Progenitor cell of endocrine pancreas (in vitro differentiated cells): Measurements from ENCODE around the gene KCNMA1. TPM values are rescaled to one million over a fixed set of nuclear protein-coding genes. Genes with fewer than 3 reads are reported as not detected.

Experiments used
- DNase-seq: peaks from one replicate; pipeline ENCODE4 v3.0.0; 2021; ENCODE audit warnings: low spot score; ENCODE audit not compliant: unreplicated experiment
- H3K27ac Mint-ChIP-seq: 2 replicates; pipeline ENCODE4 v1.8.0; 2021; ENCODE audit warnings: mild to moderate bottlenecking, moderate library complexity, mixed read lengths
- H3K27me3 Mint-ChIP-seq: 2 replicates; pipeline ENCODE4 v1.8.0; 2021; ENCODE audit warnings: mixed read lengths
- H3K36me3 Mint-ChIP-seq: 2 replicates; pipeline ENCODE4 v1.8.0; 2022; ENCODE audit warnings: mixed read lengths; ENCODE audit not compliant: insufficient read depth
- H3K4me1 Mint-ChIP-seq: 2 replicates; pipeline ENCODE4 v1.8.0; 2021; ENCODE audit warnings: low read depth, mixed read lengths
- H3K4me3 Mint-ChIP-seq: 2 replicates; pipeline ENCODE4 v1.8.0; 2021; ENCODE audit warnings: low read depth, mild to moderate bottlenecking, moderate library complexity, mixed read lengths
- H3K9me3 Mint-ChIP-seq: 2 replicates; pipeline ENCODE4 v1.8.0; 2021; ENCODE audit warnings: low read depth, mixed read lengths
- total RNA-seq: library from RNA; stranded (reverse); gene quantifications from 2 replicates; pipeline ENCODE4 v1.2.1, GENCODE V29; 2021
- TF ChIP-seq, protein P1 (sequence below): fragments of 200-600 bp; sonication (generic); IDR thresholded peaks from one replicate; pipeline ENCODE4 v1.5.0; 2021; ENCODE audit warnings: antibody characterized with exemption, mild to moderate bottlenecking; ENCODE audit not compliant: unreplicated experiment

Gene KCNMA1
- total RNA-seq, 1 donor from 2014 or later = 5.8 TPM

DNA sequence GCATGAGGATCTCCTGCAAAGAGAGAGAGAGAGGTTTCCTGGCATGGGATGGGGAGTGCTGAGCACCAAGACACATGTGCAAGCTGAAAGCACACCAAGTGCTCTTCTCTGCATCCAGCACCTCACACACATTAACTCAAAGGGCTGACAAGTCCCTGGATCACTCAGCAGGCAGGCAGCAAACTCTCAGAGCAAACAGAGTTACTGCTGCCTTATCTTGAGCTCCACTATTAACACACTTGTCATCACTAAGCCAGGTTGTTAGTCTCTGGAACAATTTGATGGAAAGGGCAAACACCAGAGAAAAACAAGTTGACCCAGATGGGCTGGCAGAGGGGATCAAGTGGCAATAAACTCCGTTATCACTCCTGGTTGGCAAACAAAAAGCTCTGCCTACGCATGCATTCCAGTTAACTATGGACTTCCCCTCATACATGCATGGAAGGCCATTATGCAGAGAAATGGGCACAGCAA, 349.9 kb downstream of the KCNMA1 start:
- Mint-ChIP-seq H3K27me3 (peaks cover 66% of the 10 kb centered on the region), H3K27ac (peak overlapping the region; percentile 64), H3K4me3 (peak overlapping the region; percentile 22), H3K9me3 (no peaks in the 10 kb centered on the region), H3K4me1 (peaks cover 66% of the 10 kb centered on the region), H3K36me3 (no peaks in the 10 kb centered on the region)
- DNase-seq = no peak
- TF ChIP-seq, protein P1, sequence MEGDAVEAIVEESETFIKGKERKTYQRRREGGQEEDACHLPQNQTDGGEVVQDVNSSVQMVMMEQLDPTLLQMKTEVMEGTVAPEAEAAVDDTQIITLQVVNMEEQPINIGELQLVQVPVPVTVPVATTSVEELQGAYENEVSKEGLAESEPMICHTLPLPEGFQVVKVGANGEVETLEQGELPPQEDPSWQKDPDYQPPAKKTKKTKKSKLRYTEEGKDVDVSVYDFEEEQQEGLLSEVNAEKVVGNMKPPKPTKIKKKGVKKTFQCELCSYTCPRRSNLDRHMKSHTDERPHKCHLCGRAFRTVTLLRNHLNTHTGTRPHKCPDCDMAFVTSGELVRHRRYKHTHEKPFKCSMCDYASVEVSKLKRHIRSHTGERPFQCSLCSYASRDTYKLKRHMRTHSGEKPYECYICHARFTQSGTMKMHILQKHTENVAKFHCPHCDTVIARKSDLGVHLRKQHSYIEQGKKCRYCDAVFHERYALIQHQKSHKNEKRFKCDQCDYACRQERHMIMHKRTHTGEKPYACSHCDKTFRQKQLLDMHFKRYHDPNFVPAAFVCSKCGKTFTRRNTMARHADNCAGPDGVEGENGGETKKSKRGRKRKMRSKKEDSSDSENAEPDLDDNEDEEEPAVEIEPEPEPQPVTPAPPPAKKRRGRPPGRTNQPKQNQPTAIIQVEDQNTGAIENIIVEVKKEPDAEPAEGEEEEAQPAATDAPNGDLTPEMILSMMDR = no peak

DNA sequence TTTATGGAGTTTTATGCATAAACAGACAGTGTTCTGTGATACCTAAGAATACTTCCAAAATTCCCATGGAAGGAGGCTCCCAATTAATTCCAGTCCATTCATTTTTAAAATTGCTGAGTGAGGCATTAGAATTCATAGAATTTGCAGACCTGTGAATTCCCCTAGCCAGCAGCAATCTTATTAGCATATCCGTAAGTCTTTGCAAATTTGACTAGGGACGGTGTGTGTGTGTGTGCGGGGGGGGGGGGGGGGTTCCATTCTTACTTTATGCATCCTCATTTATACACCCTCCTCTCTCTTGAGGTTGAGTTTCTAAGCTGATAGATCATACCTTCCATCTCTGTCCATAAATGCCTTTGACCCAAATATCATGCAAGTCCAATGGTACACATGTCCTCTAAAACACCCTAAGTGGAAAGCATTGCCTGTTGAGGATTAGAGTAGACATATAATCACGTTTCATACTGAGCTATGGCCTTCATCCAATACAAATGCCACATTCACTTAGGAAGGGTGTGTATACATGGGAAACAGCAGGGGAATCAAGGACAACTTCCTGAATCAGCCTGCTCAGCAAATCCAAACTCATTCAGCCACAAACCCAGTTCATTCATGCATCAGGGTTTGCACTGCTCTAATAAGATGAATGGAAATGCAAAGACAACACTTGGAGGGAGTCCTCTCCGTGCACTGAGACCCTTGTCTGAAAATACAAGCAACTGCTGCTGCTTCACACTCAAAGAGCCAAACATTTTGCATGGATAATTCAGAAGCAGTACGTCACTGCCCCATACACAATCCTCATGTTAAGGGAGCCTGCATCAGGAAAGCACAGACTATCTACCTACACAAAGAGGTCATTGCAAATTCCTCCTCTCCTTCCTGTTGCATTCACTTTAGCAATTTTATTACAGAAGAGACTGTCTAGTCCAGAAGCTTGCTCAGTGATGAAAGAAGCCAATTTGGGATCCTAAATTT, 350.8 kb downstream of the KCNMA1 start:
- Mint-ChIP-seq H3K27ac (no peak overlapping the region), H3K9me3 (no peaks in the 10 kb centered on the region), H3K36me3 (no peaks in the 10 kb centered on the region), H3K27me3 (peaks cover 63% of the 10 kb centered on the region), H3K4me1 (peaks cover 68% of the 10 kb centered on the region), H3K4me3 (no peak overlapping the region)
- TF ChIP-seq, protein P1 = no peak
- no peak for DNase-seq

DNA sequence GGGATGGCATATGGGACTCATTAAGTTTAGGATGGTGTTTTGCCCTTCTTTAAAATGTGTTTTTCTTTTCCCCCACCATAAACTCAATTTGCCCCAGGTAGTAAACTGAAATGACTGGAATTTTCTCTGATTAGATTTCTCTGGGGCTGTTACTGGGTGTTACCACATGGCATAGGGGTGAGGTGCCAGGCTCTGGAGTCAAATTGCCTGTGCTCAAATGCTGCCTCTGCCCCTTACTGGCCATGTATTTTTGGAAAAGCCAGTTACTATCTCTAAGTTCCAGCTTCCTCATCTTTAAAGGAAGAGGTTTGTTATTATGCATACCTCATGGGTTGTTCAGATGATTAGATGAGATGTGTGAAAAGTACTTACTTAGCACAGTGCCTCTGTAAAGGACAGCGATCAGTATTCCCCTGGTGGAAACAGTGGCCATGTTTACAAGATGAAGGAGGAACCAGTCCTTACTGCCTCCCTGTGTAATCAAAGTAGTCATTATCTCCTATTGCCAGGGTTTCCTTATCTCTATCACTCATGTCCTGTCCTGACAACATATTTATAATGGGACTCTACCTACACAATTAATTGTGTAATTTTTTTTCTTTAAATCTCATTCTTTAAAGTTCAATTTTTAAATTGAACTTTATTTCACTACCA, 352.0 kb downstream of the KCNMA1 start:
- DNase-seq = no peak
- Mint-ChIP-seq H3K4me3 (no peak overlapping the region), H3K36me3 (no peaks in the 10 kb centered on the region), H3K4me1 (peaks cover 57% of the 10 kb centered on the region), H3K27ac (no peak overlapping the region), H3K27me3 (peaks cover 60% of the 10 kb centered on the region), H3K9me3 (no peaks in the 10 kb centered on the region)
- TF ChIP-seq, protein P1 = no peak

DNA sequence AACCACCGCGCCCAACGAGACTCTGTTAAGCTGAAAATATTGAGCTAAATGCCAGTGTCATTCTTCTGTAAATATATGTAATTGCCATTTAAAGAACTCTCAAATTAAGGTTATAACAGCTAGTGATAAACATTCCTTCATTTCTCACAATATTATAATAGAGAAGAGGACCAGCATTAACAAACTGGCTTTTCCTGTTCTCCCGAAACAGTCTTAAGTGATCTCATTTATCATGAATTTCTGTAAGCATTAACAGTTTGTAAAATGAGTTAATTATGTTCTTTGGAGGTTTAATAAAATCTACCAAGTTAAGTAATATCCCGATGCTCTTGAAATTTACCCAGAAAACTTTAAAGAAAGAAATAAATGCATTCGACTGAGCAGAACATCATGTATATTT, 352.8 kb downstream of the KCNMA1 start:
- TF ChIP-seq, protein P1 = no peak
- Mint-ChIP-seq H3K36me3 (peaks cover 2% of the 10 kb centered on the region), H3K9me3 (peaks cover 3% of the 10 kb centered on the region), H3K4me1 (peaks cover 56% of the 10 kb centered on the region), H3K4me3 (no peak overlapping the region), H3K27ac (no peak overlapping the region), H3K27me3 (peaks cover 55% of the 10 kb centered on the region)
- no peak for DNase-seq

DNA sequence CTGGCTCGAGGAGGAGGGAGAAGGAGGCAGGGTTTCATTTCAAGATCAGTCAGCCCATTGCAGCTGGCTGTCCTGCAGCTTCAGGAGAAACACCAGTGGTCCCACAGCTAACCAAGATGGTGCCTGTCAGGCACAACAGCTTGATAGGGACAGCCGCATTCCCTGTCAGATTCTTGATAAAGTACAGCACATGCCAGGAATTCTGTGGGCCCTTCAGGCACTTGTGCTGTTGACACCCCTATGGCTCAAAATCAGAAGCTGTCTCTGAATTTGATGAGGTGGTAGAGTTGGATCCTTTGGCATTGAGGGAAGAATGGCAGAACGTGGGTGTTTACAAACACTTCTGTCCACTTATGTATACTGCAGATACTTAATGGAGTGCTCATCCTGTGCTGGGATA, 354.3 kb downstream of the KCNMA1 start:
- Mint-ChIP-seq H3K36me3 (peaks cover 3% of the 10 kb centered on the region), H3K4me1 (peaks cover 45% of the 10 kb centered on the region), H3K27me3 (peaks cover 51% of the 10 kb centered on the region), H3K9me3 (peaks cover 7% of the 10 kb centered on the region), H3K27ac (no peak overlapping the region), H3K4me3 (no peak overlapping the region)
- DNase-seq = no peak
- TF ChIP-seq, protein P1 = no peak
